Measurements from ENCODE around the gene LOC128125822.

Gene LOC128125822

DNA sequence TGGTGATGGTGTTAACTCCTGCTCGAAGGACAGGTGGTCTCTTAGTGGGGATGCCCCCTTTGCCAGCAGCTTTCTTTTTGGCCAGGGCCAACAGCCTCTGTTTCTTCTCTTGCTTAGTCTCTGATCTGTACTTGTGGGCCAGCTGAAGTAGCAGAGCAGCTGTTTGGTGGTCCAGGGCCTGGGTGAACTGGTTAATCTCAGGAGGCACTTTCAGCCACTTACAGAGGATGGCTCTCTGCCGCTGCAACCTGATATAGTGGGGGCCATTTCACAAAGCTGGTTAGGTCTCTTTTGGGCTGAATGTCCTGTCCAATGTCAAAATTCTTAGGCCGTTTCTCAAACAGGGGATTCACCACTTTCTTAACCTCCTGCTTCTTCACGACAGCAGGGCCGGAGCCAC, 23.2 kb upstream of the LOC128125822 start:
- no peak overlapping the region for H3K4me3 ChIP-seq (ENCODE audit: low read depth, low read length)
- DNase-seq (ENCODE audit: low read depth), result no peak
- in situ Hi-C loops (cut with HindIII; ENCODE audit: low sequenced_read_pairs), result no loop called here
- TF ChIP-seq, protein P1, sequence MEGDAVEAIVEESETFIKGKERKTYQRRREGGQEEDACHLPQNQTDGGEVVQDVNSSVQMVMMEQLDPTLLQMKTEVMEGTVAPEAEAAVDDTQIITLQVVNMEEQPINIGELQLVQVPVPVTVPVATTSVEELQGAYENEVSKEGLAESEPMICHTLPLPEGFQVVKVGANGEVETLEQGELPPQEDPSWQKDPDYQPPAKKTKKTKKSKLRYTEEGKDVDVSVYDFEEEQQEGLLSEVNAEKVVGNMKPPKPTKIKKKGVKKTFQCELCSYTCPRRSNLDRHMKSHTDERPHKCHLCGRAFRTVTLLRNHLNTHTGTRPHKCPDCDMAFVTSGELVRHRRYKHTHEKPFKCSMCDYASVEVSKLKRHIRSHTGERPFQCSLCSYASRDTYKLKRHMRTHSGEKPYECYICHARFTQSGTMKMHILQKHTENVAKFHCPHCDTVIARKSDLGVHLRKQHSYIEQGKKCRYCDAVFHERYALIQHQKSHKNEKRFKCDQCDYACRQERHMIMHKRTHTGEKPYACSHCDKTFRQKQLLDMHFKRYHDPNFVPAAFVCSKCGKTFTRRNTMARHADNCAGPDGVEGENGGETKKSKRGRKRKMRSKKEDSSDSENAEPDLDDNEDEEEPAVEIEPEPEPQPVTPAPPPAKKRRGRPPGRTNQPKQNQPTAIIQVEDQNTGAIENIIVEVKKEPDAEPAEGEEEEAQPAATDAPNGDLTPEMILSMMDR (IDR thresholded peaks at IDR 0.05; ENCODE audit: low read depth, low read length, missing control alignments), result no peak

DNA sequence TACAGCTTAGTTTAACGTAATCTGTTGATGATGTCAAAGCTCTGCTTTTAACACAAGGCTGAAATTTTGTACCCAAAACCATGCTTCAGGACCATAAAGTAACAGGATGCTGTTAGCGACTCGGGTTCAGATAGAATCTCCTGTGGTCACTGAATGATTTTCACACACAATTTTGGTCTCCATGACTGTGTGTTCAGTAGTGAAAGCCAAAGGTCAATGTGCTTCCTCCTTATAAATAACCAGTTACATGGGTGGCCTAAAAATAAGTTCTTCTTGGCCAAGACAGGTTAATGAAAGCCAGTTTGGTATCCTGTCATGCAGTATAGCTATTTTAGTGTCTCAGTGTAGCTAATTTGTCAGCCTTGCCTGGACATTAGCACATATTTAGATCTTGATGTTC, 19.1 kb upstream of the LOC128125822 start:
- H3K4me3 ChIP-seq (ENCODE audit: low read depth, low read length), result no peak overlapping the region
- TF ChIP-seq, protein P1 (IDR thresholded peaks at IDR 0.05; ENCODE audit: low read depth, low read length, missing control alignments), result no peak
- in situ Hi-C loops (cut with HindIII; ENCODE audit: low sequenced_read_pairs), result no loop called here
- DNase-seq (ENCODE audit: low read depth), result no peak

DNA sequence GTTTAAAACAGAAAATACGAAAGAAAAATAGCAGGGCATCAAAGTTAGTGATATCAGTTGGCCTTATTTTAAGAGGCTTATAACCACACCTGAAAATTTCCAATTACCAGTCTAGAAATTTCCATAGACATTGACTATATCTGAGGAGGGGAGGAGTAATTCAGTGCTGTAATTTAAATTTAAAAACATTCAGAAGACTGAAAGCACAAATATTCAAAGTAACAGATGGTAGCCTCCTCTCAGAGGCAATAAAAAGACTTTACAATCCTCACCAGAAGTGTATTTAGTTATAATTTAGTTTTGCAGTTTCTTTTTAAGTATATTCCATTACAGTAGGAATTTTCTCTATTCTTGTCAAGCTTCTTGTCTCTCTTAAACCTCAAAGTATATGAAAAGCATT, 18.4 kb upstream of the LOC128125822 start:
- no peak for DNase-seq (ENCODE audit: low read depth)
- TF ChIP-seq, protein P1 (IDR thresholded peaks at IDR 0.05; ENCODE audit: low read depth, low read length, missing control alignments), result no peak
- no peak overlapping the region for H3K4me3 ChIP-seq (ENCODE audit: low read depth, low read length)
- in situ Hi-C loops (cut with HindIII; ENCODE audit: low sequenced_read_pairs), result no loop called here

DNA sequence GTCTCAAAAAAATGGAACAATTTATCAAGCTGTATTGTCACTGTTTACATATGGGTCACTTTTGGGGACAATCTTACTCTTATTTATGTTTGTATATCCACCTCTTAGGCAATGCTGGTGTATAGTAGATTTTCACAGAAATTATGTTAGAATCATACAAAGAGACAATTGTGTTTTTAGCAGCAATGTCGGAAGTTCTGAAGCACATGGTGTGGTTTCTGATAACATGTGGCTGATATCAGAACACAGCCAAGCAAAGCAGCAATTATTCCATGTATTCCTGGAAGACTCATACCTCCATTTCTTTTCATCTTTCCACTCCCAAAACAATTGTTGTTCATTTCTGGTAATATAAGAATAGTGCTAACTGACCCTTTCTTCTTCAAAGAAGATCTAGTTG, 17.5 kb upstream of the LOC128125822 start:
- DNase-seq (ENCODE audit: low read depth), result no peak
- no peak overlapping the region for H3K4me3 ChIP-seq (ENCODE audit: low read depth, low read length)
- TF ChIP-seq, protein P1 (IDR thresholded peaks at IDR 0.05; ENCODE audit: low read depth, low read length, missing control alignments), result no peak
- in situ Hi-C loops (cut with HindIII; ENCODE audit: low sequenced_read_pairs), result no loop called here

DNA sequence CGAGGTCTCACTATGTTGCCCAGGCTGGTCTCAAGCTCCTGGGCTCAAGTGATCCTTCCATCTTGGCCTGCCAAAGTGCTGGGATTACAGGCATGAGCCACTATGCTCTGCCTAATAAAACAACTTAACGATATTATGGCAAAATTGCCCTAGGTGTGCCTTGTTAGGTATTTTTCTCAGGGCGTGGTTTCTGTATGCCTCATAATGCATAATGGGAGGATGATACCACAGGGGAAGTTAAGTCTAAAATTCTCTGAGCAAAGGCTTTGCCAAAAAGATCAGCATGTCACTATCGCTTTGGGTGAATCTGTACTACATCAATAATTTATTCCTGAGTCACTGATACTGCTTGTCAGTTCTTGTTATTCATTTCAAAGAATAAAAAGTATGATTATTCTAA, 15.9 kb upstream of the LOC128125822 start:
- in situ Hi-C loops (cut with HindIII; ENCODE audit: low sequenced_read_pairs), result no loop called here
- TF ChIP-seq, protein P1 (IDR thresholded peaks at IDR 0.05; ENCODE audit: low read depth, low read length, missing control alignments), result no peak
- no peak for DNase-seq (ENCODE audit: low read depth)
- no peak overlapping the region for H3K4me3 ChIP-seq (ENCODE audit: low read depth, low read length)

DNA sequence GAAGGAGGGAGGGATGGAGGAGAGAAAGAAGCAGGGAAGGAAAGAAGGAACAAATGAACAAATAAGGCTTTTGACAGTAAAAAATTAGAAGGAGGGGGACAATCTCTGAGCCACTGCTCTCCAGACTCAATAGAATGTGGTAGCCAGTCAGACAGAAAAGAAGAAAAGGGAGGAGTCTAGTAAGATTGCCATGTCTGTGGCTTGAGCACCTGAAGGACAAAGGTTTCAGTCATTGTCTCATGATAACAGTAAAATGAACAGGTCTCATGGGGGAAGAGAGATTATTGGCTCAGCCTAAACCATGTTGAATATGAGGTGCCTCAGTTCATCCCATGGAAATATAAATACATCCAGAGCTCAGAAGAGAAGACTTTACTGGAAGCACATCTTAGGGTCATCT, 14.0 kb upstream of the LOC128125822 start:
- TF ChIP-seq, protein P1 (IDR thresholded peaks at IDR 0.05; ENCODE audit: low read depth, low read length, missing control alignments), result no peak
- no peak for DNase-seq (ENCODE audit: low read depth)
- H3K4me3 ChIP-seq (ENCODE audit: low read depth, low read length), result no peak overlapping the region
- in situ Hi-C loops (cut with HindIII; ENCODE audit: low sequenced_read_pairs), result no loop called here

DNA sequence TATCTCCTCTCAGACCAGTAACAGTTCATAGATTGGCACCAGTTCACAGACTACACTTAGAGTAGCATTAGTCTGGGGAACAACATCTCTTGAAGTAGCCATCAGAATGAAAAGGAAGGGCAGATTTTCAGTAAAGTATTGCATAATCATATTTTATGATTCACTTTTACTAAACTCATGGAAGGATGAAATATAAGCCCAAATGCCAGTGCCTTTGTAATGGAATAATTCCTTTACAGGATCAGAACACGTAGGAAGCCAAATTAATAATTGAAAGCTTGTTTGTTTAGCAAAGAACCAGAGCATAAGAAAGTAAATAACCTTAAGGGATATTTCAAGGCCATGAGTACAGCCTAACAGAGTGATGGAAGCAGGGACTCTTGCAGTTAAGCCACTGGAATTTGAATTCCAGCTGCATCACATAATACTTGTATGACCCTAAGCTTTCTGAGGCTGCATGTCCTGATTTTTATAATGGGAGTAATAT, 11.4 kb upstream of the LOC128125822 start:
- no peak for DNase-seq (ENCODE audit: low read depth)
- TF ChIP-seq, protein P1 (IDR thresholded peaks at IDR 0.05; ENCODE audit: low read depth, low read length, missing control alignments), result no peak
- H3K4me3 ChIP-seq (ENCODE audit: low read depth, low read length), result no peak overlapping the region
- in situ Hi-C loops (cut with HindIII; ENCODE audit: low sequenced_read_pairs), result no loop called here

All from astrocyte of the cerebellum (primary cell).